Stimulated activated CD4-positive, alpha-beta T cell treated with anti-CD3 and anti-CD28 coated beads, Interleukin-15, amount 100 ng/mL, for 1 hour (primary cell): Measurements from ENCODE around the gene WLS.

Source experiments
- DNase-seq, 2 donors: peaks; one replicate each; pipeline ENCODE4 v3.0.0-alpha.2; 2020; ENCODE audit warnings: low read depth in 1 of 2, low spot score in 1 of 2

Gene WLS

GRCh38 chr1:68228851-68229250 lies 3.5 kb downstream of the WLS start:
- DNase-seq: no peak

- no peak for DNase-seq
Observed at GRCh38 chr1:68227598-68227997, 4.7 kb downstream of the WLS start.

- no peak for DNase-seq
Observed at GRCh38 chr1:68225781-68226180, 6.5 kb downstream of the WLS start.

GRCh38 chr1:68223687-68224086 lies 8.6 kb downstream of the WLS start:
- DNase-seq: no peak

- DNase-seq: no peak
Observed at GRCh38 chr1:68221980-68222373, 10.3 kb downstream of the WLS start.

- no peak for DNase-seq
Observed at GRCh38 chr1:68221001-68221979, 11.0 kb downstream of the WLS start.

GRCh38 chr1:68220420-68220819 lies 11.9 kb downstream of the WLS start:
- DNase-seq: no peak

- no peak for DNase-seq
Observed at GRCh38 chr1:68218490-68218889, 13.8 kb downstream of the WLS start.

GRCh38 chr1:68217618-68218017 lies 14.7 kb downstream of the WLS start:
- no peak for DNase-seq

GRCh38 chr1:68217060-68217554 lies 15.2 kb downstream of the WLS start:
- no peak for DNase-seq

- DNase-seq: no peak
Observed at GRCh38 chr1:68216089-68216772, 16.1 kb downstream of the WLS start.

- DNase-seq: no peak
Observed at GRCh38 chr1:68213843-68214242, 18.5 kb downstream of the WLS start.

GRCh38 chr1:68211761-68212380 lies 20.5 kb downstream of the WLS start:
- DNase-seq: no peak

- no peak for DNase-seq
Observed at GRCh38 chr1:68210829-68211228, 21.5 kb downstream of the WLS start.

- DNase-seq: no peak
Observed at GRCh38 chr1:68210027-68210426, 22.3 kb downstream of the WLS start.

GRCh38 chr1:68206848-68207689 lies 25.3 kb downstream of the WLS start:
- DNase-seq: no peak

GRCh38 chr1:68205794-68206358 lies 26.4 kb downstream of the WLS start:
- DNase-seq: no peak

GRCh38 chr1:68204977-68205630 lies 27.2 kb downstream of the WLS start:
- no peak for DNase-seq

- no peak for DNase-seq
Observed at GRCh38 chr1:68202239-68202832, 30.0 kb downstream of the WLS start.
